Measurements from ENCODE around the gene PEX3. TPM values are rescaled to one million over a fixed set of nuclear protein-coding genes. Genes with fewer than 3 reads are reported as not detected.

PEX3 gene
- total RNA-seq: 15.4 TPM
- long read RNA-seq, transcript PEX3-201 (12 exons, 1,969 nt): major isoform, 24 of 40 reads
- long read RNA-seq, partial matches to known transcripts: 8 of 40 reads
- long read RNA-seq, other reads (novel, unspliced or antisense): 8 of 40 reads

DNA sequence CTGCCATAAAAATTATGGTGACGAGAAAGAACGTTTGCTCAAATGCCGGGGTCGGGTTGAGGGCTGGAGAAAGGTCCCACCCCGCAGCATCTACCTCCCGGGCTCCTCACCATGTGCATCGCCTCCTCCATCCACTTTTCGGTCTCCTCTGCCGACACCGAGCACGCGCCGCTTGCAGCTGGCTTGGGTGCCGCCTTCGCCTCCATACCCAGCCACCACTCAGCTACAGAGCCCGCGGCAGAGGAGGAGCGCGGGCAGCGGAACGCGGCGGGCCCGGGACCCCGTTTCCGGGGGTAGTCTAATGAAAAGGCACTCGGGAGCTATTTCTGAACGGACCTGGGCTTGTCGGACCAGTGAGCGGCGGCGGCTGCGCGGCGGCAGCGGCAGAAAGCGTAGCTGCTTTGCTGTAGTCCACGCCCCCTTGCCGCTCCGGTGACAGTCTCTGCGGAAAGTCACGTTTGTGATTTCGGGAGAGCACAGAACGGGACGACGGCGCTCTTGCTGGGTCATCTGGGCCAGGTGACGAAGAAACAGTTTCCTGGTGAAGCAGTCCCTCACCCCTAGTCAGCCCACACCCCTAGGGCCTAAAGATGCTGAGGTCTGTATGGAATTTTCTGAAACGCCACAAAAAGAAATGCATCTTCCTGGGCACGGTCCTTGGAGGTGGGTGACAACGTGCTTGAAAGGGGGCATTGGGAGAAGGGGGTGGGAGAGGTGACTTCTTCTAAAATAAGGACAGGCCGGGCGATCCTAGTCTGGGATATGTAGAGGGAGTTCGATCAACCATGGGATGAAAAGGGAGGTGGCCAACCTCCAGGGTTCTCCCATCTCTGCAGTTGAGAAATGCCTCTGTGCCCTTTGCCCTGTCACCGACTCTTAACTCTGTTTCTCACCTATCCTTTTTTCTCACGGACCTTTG is at the start of gene PEX3, which contains the start of gene ADAT2:
Gene PEX3, plus strand, starts transcription at position 353 of the 919 bp plus-strand sequence. Its CDS starts 238 bp downstream, at position 591.
Gene ADAT2, minus strand, starts transcription at position 243 of the 919 bp plus-strand sequence. Its CDS starts 37 bp downstream, at position 206.
- DNase-seq (ENCODE audit: low spot score): peak; percentile 96

DNA sequence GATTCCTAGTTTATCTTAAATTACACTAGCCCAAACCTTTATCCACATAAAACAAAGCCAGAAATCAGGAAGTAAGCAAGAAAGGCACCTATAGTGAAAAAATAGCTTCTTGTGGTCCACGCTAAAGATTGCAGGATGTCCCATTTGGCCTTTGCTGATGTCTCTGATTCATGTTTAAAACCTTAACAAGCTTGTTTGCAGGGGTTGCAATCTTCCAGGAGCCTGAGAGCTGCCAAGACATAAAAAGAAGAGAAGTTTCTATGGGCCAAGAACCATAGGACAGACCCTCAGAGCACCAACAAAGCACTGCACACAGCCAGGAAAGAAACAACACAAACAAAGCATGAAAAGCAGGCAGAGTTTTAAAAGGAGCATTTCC is 49.5 kb upstream of the PEX3 start:
- no peak for DNase-seq (ENCODE audit: low spot score)

GRCh38 chr6:143401636-143402370 is 48.8 kb upstream of the PEX3 start:
- DNase-seq (ENCODE audit: low spot score): no peak

- no peak for DNase-seq (ENCODE audit: low spot score)
These were observed 47.8 kb upstream of the PEX3 start for GRCh38 chr6:143402721-143403336.

DNA sequence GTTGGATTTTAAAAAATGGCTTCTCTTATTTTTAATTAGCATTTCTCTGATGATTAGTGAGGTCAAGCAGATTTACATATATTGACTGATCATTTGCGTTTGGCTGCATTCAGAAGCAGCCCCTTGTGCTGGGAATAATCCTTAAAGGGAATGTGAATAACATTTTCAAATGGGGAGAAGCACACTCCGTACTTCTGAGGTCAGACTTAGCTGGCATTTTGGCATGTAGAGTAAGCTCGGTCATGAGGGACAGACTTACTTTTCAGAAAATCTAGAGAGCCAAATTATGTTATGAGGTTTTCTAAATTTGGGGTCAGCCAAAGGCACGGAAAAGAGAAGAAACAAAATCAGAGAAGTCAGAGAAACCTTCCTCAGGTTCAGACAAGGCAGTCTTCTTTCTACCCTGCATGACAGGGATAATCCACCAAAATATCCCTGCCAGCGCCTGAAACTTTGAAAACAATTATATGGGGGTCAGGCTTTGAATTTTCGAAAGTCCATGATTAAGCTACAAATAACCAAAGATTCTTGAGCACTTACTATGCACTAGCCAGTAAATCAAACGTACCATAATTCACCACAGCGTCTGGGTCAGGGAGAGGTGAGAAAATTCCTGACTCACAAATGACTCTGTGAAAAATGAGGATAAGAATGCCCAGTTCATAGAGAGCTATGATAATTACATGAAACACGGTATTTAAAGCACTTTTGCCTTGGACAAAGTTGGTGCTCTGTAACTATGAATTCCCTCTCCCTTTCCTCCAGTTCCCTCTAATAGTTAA is 45.0 kb upstream of the PEX3 start:
- no peak for DNase-seq (ENCODE audit: low spot score)

DNA sequence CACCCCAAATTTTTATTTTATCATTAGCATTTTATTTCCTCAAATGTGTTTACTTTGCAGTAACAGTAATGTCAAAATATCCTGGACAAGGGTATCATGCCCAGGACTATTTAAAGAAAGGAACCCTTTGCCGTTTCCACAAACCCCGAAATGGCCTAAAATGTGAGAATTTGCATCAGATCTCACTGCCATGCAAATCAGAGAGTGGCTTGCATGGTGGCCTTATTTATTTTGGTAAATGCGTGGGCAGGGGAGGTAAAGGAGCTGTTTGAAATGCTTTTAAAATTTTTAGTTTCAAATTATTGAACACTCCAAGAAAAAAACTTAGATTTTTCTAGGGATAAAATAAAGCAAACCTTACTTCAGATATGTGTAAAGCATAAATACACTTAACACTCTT is 43.9 kb upstream of the PEX3 start:
- DNase-seq (ENCODE audit: low spot score): no peak

DNA sequence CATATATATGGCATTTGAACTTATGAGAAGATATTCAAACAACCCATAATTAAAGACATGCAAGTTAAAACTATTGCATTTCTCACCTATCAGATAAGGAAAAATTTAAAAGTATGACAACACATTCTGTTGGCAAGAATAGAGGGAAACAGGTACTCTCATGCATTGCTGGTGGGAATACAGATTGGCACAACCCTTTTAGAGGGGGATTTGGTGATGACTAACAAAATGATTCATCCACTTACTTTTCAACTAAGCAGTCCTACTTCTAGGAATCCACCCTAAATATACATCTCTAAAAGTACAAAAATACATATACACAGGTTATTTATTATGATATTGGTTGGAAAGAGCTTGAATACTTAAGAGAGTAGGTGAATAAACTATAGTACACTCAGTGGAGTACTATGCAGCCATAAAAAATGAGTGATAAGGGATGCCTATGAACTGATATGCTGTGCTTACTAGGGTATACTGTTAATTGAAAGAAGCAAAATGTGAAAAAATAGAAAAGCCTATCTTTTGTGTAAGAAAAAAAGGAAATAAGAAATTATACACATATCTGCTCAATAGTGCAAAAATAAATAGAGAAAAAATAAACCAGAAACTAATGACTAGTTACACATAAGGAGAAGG is 42.3 kb upstream of the PEX3 start:
- no peak for DNase-seq (ENCODE audit: low spot score)

GRCh38 chr6:143408787-143409162 is 41.8 kb upstream of the PEX3 start:
- no peak for DNase-seq (ENCODE audit: low spot score)

GRCh38 chr6:143410859-143411270 is 39.7 kb upstream of the PEX3 start:
- DNase-seq (ENCODE audit: low spot score): no peak

GRCh38 chr6:143414769-143415168 is 35.8 kb upstream of the PEX3 start:
- no peak for DNase-seq (ENCODE audit: low spot score)

DNA sequence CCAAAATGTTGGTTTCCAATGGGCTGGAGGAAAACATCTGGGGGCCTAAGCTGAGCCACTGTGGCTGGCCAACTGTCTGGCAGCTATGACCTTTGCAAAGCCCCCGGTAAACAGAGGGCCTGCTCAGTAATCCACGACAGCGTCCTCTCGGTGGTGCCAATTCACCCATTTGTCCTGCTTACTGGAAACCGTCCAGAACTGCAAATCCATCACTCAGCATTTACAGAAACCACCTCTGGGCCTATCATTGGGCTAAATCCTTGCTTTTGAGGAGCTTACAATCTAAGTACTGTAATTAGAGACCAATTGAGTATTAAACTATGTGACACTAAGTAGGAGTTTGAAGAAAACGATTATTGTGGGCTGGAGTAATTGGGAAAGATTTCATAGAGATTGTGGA is 31.1 kb upstream of the PEX3 start:
- DNase-seq (ENCODE audit: low spot score): no peak

- DNase-seq (ENCODE audit: low spot score): no peak
These were observed 24.6 kb upstream of the PEX3 start for GRCh38 chr6:143426026-143426425.

DNA sequence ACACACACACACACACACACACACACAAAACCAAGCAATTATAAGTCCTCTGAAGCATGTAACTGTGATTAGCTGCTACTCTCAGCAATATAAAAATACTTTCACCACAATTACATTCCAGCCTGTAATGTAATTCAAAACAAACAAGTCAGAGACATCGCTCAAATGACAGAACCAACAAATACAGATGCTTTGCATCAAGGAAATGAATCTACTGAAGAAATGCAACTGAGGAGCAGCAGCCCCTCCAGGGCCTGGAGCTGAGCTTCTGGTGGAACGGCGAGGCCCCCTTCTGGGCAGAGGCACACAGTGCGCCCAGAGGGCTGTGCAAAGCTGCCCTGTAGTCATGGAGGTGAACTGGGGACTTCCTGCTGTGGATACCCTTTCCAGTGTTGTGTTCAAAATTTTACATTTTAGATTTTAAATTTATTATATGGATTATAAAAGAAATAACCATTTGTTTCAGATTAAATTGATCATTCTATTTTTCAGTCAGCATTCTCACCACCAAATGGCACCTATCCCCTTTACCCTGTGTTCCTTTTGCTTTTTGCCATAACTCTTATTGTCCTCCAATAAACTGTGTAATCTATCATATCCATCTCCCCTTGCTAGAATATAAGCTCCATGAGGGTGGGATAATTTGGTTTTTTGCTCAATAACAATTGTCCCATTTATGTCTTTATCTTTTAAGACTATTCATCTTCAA is 23.3 kb upstream of the PEX3 start:
- DNase-seq (ENCODE audit: low spot score): no peak

DNA sequence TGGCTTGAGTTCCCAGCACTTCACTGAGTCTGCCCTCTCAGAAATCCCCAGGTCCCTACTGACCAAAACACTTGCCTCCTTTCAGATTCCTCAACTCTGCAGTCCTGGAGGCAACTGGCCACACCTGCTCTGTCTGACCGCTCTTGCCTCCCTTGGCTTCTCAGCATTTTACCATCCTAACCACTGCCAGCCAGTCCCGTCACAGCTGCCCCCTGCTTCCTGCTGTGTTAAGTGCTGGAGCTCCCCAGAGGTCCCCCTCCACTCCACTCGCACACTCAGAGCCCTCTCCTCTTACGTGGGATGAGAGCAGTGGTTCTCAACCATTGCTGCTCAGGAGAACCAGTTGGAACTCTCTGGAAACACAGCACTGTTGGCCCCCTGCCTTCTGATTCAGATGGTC is 20.6 kb upstream of the PEX3 start:
- no peak for DNase-seq (ENCODE audit: low spot score)

GRCh38 chr6:143431226-143431625 is 19.4 kb upstream of the PEX3 start:
- DNase-seq (ENCODE audit: low spot score): no peak

- no peak for DNase-seq (ENCODE audit: low spot score)
These were observed 18.0 kb upstream of the PEX3 start for GRCh38 chr6:143432588-143432987.

DNA sequence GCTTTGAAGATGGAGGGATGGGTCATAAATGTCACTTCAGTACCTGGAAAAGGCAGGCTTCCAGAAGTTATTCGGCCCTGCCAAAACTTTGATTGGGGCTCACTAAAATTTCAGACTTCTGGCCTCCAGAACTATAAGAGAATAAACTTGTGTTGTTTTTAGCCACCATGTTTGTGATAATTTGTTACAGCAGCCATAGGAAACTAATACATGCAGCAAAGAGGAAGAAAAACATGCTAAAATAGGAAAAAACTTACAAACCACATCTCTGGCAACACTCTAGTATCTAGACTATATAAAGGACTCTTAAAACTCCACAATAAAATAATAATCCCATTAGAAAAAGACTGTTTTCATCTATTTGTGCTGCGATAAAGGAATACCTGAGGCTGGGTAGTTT is 9.6 kb upstream of the PEX3 start:
- no peak for DNase-seq (ENCODE audit: low spot score)

GRCh38 chr6:143441680-143442545 is 8.7 kb upstream of the PEX3 start:
- no peak for DNase-seq (ENCODE audit: low spot score)

- no peak for DNase-seq (ENCODE audit: low spot score)
These were observed 7.5 kb upstream of the PEX3 start for GRCh38 chr6:143443096-143443495.

Measured in mesenteric fat pad (tissue), 1 donor.